VCaP (cell line): ENCODE data around the gene DNAH11.
A peak's percentile ranks its signal among the peaks of the same experiment; 100 is the strongest.

Experiments used
- H3K27ac ChIP-seq: fragments of 450-650 bp; 2 replicates; pipeline ENCODE4 v1.5.1; 2017
- TF ChIP-seq, protein P1 (sequence below): fragments of 450-650 bp; conservative IDR thresholded peaks from 2 replicates; pipeline ENCODE4 v1.5.1; 2017; ENCODE audit warnings: mild to moderate bottlenecking, moderate library complexity

The DNAH11 gene

DNA sequence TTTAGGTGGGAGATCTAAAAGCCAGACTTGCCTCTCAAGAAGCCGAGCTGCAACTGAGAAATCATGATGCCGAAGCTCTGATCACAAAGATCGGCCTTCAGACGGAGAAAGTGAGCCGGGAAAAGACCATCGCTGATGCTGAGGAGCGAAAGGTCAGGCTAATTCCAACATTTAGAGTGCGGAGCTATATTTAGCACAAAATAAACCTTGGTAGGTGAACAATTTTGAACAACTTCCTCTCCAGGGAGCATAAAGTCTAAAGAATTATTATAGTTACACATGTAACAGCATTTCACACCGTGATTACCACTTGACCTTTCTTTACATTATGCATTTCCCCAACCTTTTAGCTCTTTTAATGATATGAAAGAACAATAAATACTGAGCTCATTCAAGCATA is 236.1 kb downstream of the DNAH11 start:
- H3K27ac ChIP-seq: no peak overlapping the region
- TF ChIP-seq, protein P1, sequence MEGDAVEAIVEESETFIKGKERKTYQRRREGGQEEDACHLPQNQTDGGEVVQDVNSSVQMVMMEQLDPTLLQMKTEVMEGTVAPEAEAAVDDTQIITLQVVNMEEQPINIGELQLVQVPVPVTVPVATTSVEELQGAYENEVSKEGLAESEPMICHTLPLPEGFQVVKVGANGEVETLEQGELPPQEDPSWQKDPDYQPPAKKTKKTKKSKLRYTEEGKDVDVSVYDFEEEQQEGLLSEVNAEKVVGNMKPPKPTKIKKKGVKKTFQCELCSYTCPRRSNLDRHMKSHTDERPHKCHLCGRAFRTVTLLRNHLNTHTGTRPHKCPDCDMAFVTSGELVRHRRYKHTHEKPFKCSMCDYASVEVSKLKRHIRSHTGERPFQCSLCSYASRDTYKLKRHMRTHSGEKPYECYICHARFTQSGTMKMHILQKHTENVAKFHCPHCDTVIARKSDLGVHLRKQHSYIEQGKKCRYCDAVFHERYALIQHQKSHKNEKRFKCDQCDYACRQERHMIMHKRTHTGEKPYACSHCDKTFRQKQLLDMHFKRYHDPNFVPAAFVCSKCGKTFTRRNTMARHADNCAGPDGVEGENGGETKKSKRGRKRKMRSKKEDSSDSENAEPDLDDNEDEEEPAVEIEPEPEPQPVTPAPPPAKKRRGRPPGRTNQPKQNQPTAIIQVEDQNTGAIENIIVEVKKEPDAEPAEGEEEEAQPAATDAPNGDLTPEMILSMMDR: no peak

DNA sequence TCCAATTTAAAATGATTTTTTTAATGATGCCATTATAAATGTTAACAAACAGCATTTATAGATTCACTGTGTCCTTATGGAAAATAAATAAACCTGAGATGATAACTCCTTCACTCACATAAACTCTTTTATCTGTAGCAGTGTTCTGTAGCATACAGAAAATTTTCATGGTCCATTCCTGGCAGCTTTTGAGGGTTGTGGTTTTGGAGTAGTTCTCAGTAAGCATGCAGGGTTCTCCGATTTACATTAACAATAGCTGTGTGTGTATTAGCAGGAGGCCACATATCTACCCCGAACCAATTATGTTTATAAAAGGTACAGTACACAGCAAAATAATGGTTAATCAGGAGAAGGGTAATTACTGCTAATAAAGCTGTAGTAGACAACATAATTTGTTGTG is 240.2 kb downstream of the DNAH11 start:
- no peak overlapping the region for H3K27ac ChIP-seq
- TF ChIP-seq, protein P1: no peak

DNA sequence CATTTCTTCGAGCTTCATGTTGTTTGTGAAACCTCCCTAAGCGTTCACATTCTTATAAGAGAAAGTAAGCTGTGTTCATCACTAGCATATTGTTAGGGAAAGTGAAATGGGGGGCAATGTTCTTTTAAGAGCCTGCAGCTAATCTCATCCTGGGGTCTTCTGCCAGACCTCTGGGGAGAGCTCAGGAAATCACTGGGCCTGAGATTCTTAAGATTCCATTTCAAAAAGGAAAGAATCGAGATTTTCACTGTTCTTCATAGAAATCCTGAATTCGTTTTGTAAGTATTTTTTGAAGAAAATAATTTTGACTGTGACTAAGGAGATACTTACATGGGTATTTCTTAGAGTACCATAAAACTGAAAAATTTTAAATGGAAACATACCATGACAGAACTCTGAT is 242.2 kb downstream of the DNAH11 start:
- H3K27ac ChIP-seq: no peak overlapping the region
- TF ChIP-seq, protein P1: no peak

DNA sequence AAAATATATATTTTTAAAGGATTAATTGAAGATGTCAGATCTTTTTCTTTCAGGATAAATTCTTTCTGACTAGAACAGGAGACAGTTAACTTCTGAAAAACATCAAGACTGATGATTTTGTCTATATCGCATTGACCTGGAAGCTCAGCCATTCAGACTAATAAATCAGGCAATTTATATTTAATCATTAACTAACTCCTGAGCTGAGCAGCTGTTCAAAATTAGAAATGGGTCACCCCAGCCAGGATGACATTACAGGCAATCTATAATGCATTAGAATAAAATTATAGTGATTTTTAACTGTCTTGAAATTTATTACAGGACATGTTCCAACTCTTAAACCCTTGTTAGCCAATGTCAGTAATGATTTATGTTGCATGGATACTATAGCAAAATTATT is 263.0 kb downstream of the DNAH11 start:
- no peak overlapping the region for H3K27ac ChIP-seq
- TF ChIP-seq, protein P1: no peak

DNA sequence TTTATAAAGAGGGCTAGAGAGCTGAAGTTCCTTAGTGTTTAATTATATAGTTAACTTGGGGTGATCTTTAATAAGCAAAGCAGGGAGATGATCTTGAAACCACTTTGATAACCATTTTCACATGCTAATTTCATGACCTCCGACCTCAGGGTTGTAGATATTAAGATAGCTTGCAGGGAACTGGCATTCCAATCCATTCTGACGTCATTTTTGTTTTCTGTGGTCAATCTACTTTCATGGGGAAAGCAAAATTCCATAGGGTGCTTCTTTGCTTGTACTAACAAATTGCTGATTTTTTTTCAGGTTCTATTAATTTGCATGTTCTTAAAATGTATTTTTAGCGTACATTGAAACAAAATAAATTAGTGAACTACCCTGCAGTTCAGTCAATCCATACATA is 263.5 kb downstream of the DNAH11 start:
- TF ChIP-seq, protein P1: no peak
- peak overlapping the region; percentile 20 for H3K27ac ChIP-seq

DNA sequence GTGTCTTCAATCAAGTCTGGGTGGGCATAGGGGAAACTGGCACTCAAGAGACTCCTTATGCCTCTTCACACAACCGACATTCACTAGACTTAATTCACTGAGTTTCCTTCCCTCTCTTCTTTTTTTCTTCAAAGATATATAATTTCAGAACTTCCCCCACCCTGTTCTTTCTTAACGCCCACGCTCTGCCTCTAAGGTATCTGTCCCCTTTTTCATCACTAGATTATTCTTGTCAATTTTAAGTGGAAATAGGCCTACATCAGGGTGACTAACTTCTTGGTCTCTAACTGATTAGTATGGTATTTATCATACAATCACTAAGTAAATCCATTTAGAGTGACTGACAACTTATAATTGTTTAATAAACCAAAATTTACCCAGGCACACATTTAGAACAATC is 276.2 kb downstream of the DNAH11 start:
- no peak overlapping the region for H3K27ac ChIP-seq
- TF ChIP-seq, protein P1: no peak

DNA sequence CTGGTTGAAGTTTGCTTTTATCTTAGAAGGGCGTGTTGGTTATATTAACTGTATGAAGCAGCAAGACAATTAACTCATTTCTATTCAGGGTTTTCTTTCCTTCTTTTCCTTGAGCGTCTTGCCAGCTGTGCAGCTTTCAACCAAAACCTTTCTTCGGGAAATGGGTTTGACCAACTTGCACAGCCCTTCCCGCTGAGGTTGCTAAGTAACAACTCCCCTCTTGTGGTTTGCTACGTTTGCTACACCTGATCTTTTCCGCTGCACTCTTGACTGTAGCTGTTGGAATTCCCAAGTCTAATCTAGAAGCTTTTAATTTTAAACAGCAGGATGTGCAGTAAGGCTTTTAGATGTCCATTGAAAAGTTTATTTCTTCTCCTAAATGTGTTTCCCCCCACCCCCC is 286.0 kb downstream of the DNAH11 start:
- TF ChIP-seq, protein P1: no peak
- no peak overlapping the region for H3K27ac ChIP-seq

DNA sequence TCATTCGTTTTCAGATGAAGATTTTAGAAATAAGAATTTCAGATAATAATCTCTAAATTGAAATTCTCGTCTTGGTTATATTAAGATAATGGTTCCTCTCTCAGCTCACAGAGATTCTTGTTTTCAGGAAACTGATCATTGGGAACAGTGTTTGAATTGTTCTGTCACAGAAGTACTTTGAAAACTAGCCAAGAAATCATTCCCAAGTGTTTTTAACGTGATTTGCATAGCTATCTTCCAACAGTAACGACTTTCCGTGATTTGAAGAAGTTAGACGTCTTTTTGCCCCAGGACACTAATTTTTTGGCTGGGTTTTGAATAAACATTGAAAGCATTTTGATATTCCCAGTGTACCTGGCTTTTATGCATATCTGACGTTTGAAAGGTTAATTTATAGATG is 286.9 kb downstream of the DNAH11 start:
- H3K27ac ChIP-seq: no peak overlapping the region
- TF ChIP-seq, protein P1: no peak
